Measurements from ENCODE around the gene TBL1X. TPM values are rescaled to one million over a fixed set of nuclear protein-coding genes. Genes with fewer than 3 reads are reported as not detected.
"Not testable (repeated sequence)": the region's sequence is repeated elsewhere in the genome, so short reads cannot be mapped to it uniquely, and the experiment has no call there.

The TBL1X gene
- total RNA-seq, 3 donors from 2014 or later = 18.6 to 24.6 (median 20.0) TPM

GRCh38 chrX:9447906-9448305 is 17.0 kb upstream of the TBL1X start:
- Histone ChIP-seq H3K36me3 (no peaks in the 10 kb centered on the region), H3K9me3 (no peaks in the 10 kb centered on the region), H3K4me3 (no peak overlapping the region), H3K27me3 (peaks cover 0 to 11% of the 10 kb centered on the region in 2 donors), H3K4me1 (no peaks in the 10 kb centered on the region), H3K27ac (no peak overlapping the region)
- TF ChIP-seq POLR2A (IDR thresholded peaks at IDR 0.05) (no peak), CTCF (IDR thresholded peaks at IDR 0.05) (no peak), POLR2AphosphoS5 (IDR thresholded peaks at IDR 0.05) (no peak)
- no peak for DNase-seq (ENCODE audit: low spot score in 2 of 2)
- intact Hi-C loops (cut with DNase I; ENCODE audit: low total_unique reads) = no loop called here

- Histone ChIP-seq H3K27ac (no peak overlapping the region), H3K4me3 (no peak overlapping the region), H3K9me3 (no peaks in the 10 kb centered on the region), H3K4me1 (no peaks in the 10 kb centered on the region), H3K27me3 (peaks cover 0 to 11% of the 10 kb centered on the region in 2 donors), H3K36me3 (no peaks in the 10 kb centered on the region)
- intact Hi-C loops (cut with DNase I; ENCODE audit: low total_unique reads) = no loop called here
- no peak for DNase-seq (ENCODE audit: low spot score in 2 of 2)
- TF ChIP-seq POLR2AphosphoS5 (IDR thresholded peaks at IDR 0.05) (no peak), CTCF (IDR thresholded peaks at IDR 0.05) (no peak), POLR2A (IDR thresholded peaks at IDR 0.05) (no peak)
Observed at GRCh38 chrX:9456250-9457074, 8.4 kb upstream of the TBL1X start.

- H3K4me1 ChIP-seq; H3K4me3 ChIP-seq; H3K9me3 ChIP-seq; H3K36me3 ChIP-seq; intact Hi-C loops (cut with DNase I; ENCODE audit: low total_unique reads); H3K27ac ChIP-seq; DNase-seq (ENCODE audit: low spot score in 2 of 2): not testable (repeated sequence)
- H3K27me3 ChIP-seq = peaks cover 0 to 11% of the 10 kb centered on the region in 2 donors
Observed at GRCh38 chrX:9458034-9458433, 6.8 kb upstream of the TBL1X start.

GRCh38 chrX:9458516-9459078 is 6.3 kb upstream of the TBL1X start:
- H3K4me3 ChIP-seq = no peak overlapping the region
- H3K9me3 ChIP-seq = no peaks in the 10 kb centered on the region
- H3K27me3 ChIP-seq = peaks cover 0 to 11% of the 10 kb centered on the region in 2 donors
- no peak overlapping the region for H3K27ac ChIP-seq
- no peaks in the 10 kb centered on the region for H3K4me1 ChIP-seq
- TF ChIP-seq POLR2AphosphoS5 (IDR thresholded peaks at IDR 0.05) (no peak), CTCF (IDR thresholded peaks at IDR 0.05) (no peak), POLR2A (IDR thresholded peaks at IDR 0.05) (no peak)
- no peaks in the 10 kb centered on the region for H3K36me3 ChIP-seq
- intact Hi-C loops (cut with DNase I; ENCODE audit: low total_unique reads) = no loop called here
- DNase-seq (ENCODE audit: low spot score in 2 of 2) = no peak

- intact Hi-C loops (cut with DNase I; ENCODE audit: low total_unique reads) = no loop called here
- TF ChIP-seq CTCF (IDR thresholded peaks at IDR 0.05) = no peak
- TF ChIP-seq POLR2AphosphoS5 (IDR thresholded peaks at IDR 0.05) = no peak
- TF ChIP-seq POLR2A (IDR thresholded peaks at IDR 0.05) = no peak
- no peak for DNase-seq (ENCODE audit: low spot score in 2 of 2)
- no peak overlapping the region for H3K4me3 ChIP-seq
- H3K4me1 ChIP-seq = no peaks in the 10 kb centered on the region
- H3K36me3 ChIP-seq = no peaks in the 10 kb centered on the region
- H3K27me3 ChIP-seq = peaks cover 0 to 16% of the 10 kb centered on the region in 2 donors
- H3K27ac ChIP-seq = no peak overlapping the region
- H3K9me3 ChIP-seq = no peaks in the 10 kb centered on the region
Observed at GRCh38 chrX:9459186-9459748, 5.6 kb upstream of the TBL1X start.

All from breast epithelium (tissue), 4 donors.